HG02938 (cell line): ENCODE data around the gene KLF2.

ENCODE experiments used
- ATAC-seq: cut with Tn5 transposase; IDR thresholded peaks from one replicate; pipeline ENCODE4 v1.9.1; 2021; ENCODE audit warnings: mild to moderate bottlenecking, moderate library complexity; ENCODE audit not compliant: unreplicated experiment

Gene KLF2

GRCh38 chr19:16375157-16375935, 50.7 kb downstream of the KLF2 start:
- ATAC-seq = no peak

- no peak for ATAC-seq
These were observed 51.2 kb downstream of the KLF2 start for GRCh38 chr19:16375936-16376185.

GRCh38 chr19:16376241-16376640, 51.6 kb downstream of the KLF2 start:
- no peak for ATAC-seq

- no peak for ATAC-seq
These were observed 52.0 kb downstream of the KLF2 start for GRCh38 chr19:16376649-16377048.

- no peak for ATAC-seq
These were observed 52.9 kb downstream of the KLF2 start for GRCh38 chr19:16377521-16377920.
